Osteocyte (in vitro differentiated cells): Measurements from ENCODE around the gene LENG9. TPM values are rescaled to one million over a fixed set of nuclear protein-coding genes. Genes with fewer than 3 reads are reported as not detected.

ENCODE experiments used
- DNase-seq: peaks from one replicate; pipeline ENCODE4 v3.0.0; 2021; ENCODE audit warnings: mixed read lengths; ENCODE audit not compliant: unreplicated experiment; ENCODE audit errors: extremely low spot score
- H3K27ac Mint-ChIP-seq: one replicate; pipeline ENCODE4 v1.8.0; 2021; ENCODE audit warnings: mild to moderate bottlenecking, mixed read lengths; ENCODE audit not compliant: unreplicated experiment
- H3K27me3 Mint-ChIP-seq: one replicate; pipeline ENCODE4 v1.8.0; 2021; ENCODE audit warnings: mixed read lengths; ENCODE audit not compliant: unreplicated experiment
- H3K36me3 Mint-ChIP-seq: one replicate; pipeline ENCODE4 v1.8.0; 2021; ENCODE audit warnings: mixed read lengths; ENCODE audit not compliant: unreplicated experiment
- H3K4me1 Mint-ChIP-seq: one replicate; pipeline ENCODE4 v1.8.0; 2021; ENCODE audit warnings: mixed read lengths; ENCODE audit not compliant: unreplicated experiment
- H3K4me3 Mint-ChIP-seq: one replicate; pipeline ENCODE4 v1.8.0; 2021; ENCODE audit warnings: mild to moderate bottlenecking, moderate library complexity, mixed read lengths; ENCODE audit not compliant: unreplicated experiment
- H3K9me3 Mint-ChIP-seq: one replicate; pipeline ENCODE4 v1.8.0; 2021; ENCODE audit warnings: mixed read lengths; ENCODE audit not compliant: unreplicated experiment
- total RNA-seq: library from RNA; stranded (reverse); gene quantifications from 2 replicates; pipeline ENCODE4 v1.2.1, GENCODE V29; 2021
- TF ChIP-seq, protein P1 (sequence below): fragments of 200-600 bp; sonication (generic); IDR thresholded peaks from 2 replicates; pipeline ENCODE4 v1.5.0; 2021; ENCODE audit warnings: antibody characterized with exemption, mild to moderate bottlenecking, moderate library complexity

LENG9 gene
- total RNA-seq, 1 donor from 2014 or later: 11.0 TPM

DNA sequence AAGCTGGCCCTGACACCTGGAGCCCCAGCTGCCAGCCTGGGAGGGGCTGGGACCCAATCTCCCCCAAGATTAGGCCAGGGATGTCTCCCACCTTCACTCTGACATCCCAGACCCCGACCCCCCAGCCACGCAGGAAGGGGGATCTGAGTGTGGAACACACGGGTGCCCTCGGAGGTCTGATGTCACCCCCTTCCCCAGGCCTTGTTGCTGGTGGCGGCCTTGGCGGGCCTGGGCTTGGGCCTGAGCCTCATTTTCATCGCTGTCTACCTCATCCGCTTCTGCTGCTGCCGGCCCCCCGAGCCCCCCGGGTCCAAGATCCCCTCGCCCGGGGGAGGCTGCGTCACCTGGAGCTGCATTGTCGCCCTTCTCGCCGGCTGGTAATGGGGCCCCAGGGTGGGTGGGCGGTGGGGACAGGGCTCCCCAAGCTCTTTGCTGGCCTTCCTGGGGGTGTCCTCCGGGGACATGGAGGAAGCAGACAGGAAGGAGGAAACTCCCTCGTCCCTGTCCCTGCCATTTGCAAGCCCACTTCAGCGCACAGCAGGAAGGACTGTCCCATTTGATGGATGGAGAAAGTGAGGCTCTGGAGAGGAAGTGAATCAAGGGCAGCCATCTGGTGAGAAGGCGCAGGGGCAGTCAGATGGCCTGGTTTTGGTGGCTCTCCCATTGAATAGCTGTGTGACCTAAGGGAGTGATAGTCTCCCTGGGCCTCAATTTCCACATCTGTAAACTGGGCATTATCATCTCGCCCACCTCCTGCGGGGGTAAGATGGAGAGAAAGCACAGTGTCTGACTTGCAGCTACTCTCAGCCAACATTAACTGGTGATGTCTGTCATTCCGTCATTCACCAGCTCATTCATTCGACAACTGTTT is 44.4 kb downstream of the LENG9 start:
- no peak overlapping the region for H3K4me3 Mint-ChIP-seq
- DNase-seq: no peak
- peaks cover 7% of the 10 kb centered on the region for H3K4me1 Mint-ChIP-seq
- no peaks in the 10 kb centered on the region for H3K36me3 Mint-ChIP-seq
- no peak overlapping the region for H3K27ac Mint-ChIP-seq
- peaks cover 24% of the 10 kb centered on the region for H3K27me3 Mint-ChIP-seq
- TF ChIP-seq, protein P1, sequence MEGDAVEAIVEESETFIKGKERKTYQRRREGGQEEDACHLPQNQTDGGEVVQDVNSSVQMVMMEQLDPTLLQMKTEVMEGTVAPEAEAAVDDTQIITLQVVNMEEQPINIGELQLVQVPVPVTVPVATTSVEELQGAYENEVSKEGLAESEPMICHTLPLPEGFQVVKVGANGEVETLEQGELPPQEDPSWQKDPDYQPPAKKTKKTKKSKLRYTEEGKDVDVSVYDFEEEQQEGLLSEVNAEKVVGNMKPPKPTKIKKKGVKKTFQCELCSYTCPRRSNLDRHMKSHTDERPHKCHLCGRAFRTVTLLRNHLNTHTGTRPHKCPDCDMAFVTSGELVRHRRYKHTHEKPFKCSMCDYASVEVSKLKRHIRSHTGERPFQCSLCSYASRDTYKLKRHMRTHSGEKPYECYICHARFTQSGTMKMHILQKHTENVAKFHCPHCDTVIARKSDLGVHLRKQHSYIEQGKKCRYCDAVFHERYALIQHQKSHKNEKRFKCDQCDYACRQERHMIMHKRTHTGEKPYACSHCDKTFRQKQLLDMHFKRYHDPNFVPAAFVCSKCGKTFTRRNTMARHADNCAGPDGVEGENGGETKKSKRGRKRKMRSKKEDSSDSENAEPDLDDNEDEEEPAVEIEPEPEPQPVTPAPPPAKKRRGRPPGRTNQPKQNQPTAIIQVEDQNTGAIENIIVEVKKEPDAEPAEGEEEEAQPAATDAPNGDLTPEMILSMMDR: no peak
- no peaks in the 10 kb centered on the region for H3K9me3 Mint-ChIP-seq

DNA sequence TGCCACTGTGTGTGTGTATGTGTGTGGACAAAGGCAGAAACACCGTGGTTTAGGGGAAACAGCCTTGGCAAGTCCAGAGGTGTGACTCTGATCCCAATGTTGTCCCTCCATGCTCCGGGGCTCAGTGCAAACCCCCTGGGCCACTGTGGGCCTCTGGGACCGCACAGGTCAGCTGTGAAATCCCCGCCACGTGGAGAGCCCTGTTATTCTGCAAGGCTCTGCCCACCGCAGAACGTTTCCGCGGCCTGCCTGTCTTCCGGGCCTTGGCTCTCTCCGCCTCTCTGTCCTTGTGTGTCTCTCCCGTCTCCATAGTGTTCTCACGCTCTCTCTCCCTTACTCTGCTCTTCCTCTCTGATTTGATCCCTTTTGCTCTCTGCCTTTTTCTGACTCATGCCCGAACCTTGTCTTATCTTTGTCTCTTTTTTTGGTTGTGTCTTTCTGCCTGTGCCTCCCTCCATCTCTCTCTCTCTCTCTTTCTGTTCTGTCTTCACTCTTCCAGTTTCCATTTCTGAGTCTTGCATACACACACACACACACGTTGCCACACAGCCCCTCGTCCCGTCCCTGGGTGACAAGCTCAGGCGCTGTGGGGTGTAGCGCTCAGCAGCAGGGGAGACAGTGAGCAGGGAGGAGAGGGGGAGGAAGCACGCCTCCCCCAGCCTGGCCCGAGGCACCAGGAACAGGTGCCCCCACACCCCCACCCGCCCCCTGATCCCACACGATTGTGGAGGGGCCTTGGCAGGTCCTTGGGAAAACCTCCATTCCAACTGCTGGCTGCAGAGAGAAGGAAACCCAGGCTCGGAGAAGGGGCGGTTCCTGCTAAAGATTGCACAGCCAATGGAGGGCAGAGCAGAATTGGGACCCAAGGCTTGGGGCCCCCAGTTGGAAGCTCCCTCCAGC is 45.3 kb downstream of the LENG9 start:
- peaks cover 24% of the 10 kb centered on the region for H3K27me3 Mint-ChIP-seq
- H3K36me3 Mint-ChIP-seq: no peaks in the 10 kb centered on the region
- no peak overlapping the region for H3K27ac Mint-ChIP-seq
- TF ChIP-seq, protein P1: no peak
- DNase-seq: no peak
- no peaks in the 10 kb centered on the region for H3K9me3 Mint-ChIP-seq
- no peak overlapping the region for H3K4me3 Mint-ChIP-seq
- peaks cover 7% of the 10 kb centered on the region for H3K4me1 Mint-ChIP-seq

DNA sequence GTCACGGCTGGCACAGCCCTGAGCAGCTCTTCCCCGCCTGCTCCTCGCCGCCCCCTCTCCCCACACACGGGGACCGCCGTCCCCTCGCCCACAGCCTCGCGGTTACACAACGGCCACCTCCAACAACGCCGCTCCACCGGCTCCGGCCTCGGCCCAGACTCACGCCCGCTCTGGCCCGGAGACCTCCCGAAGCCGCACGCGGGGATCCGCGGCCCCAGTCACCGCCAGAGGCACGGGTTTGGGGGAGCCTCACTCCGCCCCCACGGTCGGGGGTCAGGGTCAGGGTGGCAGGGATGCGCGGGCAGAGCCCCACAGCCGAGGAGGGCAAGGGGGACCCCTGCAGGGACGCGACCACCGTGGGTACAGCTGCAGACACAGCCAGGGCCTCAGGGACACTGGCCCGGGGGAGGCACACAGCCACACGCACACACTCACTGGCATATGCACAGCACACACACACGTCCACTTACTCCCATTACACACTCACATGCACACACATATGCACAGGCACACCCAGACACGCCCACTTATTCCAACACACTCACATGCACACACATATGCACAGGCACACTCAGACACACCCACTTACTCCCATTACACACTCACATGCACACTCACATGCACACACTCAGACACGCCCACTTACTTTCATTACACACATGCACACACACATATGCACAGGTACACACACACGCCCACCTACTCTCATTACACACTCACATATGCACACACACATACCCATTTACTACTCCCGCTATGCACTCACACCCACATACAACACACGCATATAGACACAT is 46.7 kb downstream of the LENG9 start:
- Mint-ChIP-seq H3K27ac (no peak overlapping the region), H3K36me3 (no peaks in the 10 kb centered on the region), H3K4me3 (no peak overlapping the region), H3K27me3 (peaks cover 24% of the 10 kb centered on the region), H3K9me3 (no peaks in the 10 kb centered on the region), H3K4me1 (peaks cover 7% of the 10 kb centered on the region)
- TF ChIP-seq, protein P1: no peak
- no peak for DNase-seq

DNA sequence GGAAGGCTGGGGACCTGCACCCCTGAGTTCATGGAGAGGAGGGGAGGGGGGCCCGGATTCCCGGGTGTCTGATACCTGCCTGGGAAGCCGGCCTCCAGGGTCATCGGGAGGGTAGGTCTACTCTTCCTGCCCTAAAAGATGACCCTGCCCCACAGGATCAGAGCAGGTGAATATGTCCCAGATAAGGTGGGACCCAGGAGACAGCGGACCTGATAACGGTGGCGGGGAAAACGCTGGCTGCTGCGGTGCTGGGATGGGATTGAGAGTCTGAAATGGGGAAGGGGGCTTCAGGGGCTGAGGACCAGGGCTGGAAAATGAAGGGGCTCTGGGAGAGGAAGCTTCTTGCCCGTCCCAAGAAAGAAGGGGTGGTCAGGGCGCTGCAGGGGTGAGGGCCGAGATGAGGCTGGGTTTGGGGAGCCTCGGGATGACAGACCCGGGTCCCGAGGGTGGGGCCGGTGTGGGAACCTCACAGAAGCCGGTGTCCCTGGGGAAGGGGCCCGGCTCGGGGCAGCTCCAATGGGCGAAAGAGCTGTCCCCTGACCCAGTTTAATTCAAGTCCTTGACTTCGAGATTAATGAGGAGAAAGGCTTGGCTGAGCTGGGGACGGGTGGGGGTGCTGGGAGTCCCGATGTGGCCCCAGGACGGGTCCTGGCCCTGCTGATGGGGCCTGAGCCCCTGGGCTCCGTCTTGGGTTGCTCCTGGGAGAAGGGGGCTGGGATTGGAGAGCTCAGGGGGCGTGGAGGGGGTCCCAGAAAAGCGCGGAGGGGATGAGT is 47.5 kb downstream of the LENG9 start:
- Mint-ChIP-seq H3K36me3 (no peaks in the 10 kb centered on the region), H3K27ac (no peak overlapping the region), H3K4me3 (no peak overlapping the region), H3K9me3 (no peaks in the 10 kb centered on the region), H3K27me3 (peaks cover 25% of the 10 kb centered on the region), H3K4me1 (peaks cover 7% of the 10 kb centered on the region)
- DNase-seq: no peak
- TF ChIP-seq, protein P1: no peak
